Measurements from ENCODE around the gene ARHGEF25.

DNA sequence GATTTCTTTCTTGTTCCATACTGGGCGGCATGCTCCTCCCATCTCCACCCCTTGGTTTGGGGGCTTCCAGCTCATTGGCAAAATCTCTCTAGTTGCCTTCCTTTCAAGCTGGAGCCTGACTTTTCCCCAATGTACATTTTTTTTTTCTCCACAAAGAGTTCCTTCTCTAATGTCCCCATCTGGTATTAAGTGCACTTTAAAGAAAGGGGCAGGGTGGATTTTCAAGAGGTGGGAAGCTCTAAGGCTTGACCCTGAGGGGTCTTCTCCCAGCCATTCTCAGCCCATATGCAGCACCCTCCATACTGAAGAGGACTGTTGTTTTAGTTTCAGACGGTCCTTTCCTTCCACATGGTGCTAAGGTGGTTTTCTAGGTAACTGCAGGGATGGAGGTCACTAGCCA is 26.1 kb upstream of the ARHGEF25 start:
- TF ChIP-seq, protein P1, sequence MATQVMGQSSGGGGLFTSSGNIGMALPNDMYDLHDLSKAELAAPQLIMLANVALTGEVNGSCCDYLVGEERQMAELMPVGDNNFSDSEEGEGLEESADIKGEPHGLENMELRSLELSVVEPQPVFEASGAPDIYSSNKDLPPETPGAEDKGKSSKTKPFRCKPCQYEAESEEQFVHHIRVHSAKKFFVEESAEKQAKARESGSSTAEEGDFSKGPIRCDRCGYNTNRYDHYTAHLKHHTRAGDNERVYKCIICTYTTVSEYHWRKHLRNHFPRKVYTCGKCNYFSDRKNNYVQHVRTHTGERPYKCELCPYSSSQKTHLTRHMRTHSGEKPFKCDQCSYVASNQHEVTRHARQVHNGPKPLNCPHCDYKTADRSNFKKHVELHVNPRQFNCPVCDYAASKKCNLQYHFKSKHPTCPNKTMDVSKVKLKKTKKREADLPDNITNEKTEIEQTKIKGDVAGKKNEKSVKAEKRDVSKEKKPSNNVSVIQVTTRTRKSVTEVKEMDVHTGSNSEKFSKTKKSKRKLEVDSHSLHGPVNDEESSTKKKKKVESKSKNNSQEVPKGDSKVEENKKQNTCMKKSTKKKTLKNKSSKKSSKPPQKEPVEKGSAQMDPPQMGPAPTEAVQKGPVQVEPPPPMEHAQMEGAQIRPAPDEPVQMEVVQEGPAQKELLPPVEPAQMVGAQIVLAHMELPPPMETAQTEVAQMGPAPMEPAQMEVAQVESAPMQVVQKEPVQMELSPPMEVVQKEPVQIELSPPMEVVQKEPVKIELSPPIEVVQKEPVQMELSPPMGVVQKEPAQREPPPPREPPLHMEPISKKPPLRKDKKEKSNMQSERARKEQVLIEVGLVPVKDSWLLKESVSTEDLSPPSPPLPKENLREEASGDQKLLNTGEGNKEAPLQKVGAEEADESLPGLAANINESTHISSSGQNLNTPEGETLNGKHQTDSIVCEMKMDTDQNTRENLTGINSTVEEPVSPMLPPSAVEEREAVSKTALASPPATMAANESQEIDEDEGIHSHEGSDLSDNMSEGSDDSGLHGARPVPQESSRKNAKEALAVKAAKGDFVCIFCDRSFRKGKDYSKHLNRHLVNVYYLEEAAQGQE (IDR thresholded peaks at IDR 0.05; ENCODE audit: insufficient read depth in 1 of 2, low read depth in 2 of 2, low read length in 2 of 2) = no peak
- TF ChIP-seq POLR2AphosphoS5 (IDR thresholded peaks at IDR 0.05; ENCODE audit: low read depth, low read length) = no peak
- TF ChIP-seq FOXP2 (optimal IDR thresholded peaks at IDR 0.05; ENCODE audit: borderline replicate concordance, extremely low read depth, extremely low read length, insufficient read depth) = no peak

Measured in PFSK-1 (cell line).